GM12801 (cell line): Measurements from ENCODE around the gene ANKS4B.

Experiments
- CTCF ChIP-seq: IDR thresholded peaks from one replicate; pipeline ENCODE4 v1.5.1; 2011; ENCODE audit warnings: control low read depth; ENCODE audit not compliant: insufficient read length; ENCODE audit errors: extremely low read depth

Gene ANKS4B

GRCh38 chr16:21265104-21265837 lies 31.8 kb downstream of the ANKS4B start:
- no peak for TF ChIP-seq CTCF

- TF ChIP-seq CTCF, result no peak
These were observed 33.8 kb downstream of the ANKS4B start for GRCh38 chr16:21267298-21267697.

- TF ChIP-seq CTCF, result no peak
These were observed 34.7 kb downstream of the ANKS4B start for GRCh38 chr16:21268236-21268635.

- no peak for TF ChIP-seq CTCF
These were observed 38.8 kb downstream of the ANKS4B start for GRCh38 chr16:21272253-21272652.

GRCh38 chr16:21274172-21274726 lies 40.8 kb downstream of the ANKS4B start:
- no peak for TF ChIP-seq CTCF

GRCh38 chr16:21275529-21275928 lies 42.0 kb downstream of the ANKS4B start:
- no peak for TF ChIP-seq CTCF

GRCh38 chr16:21276090-21276489 lies 42.6 kb downstream of the ANKS4B start:
- TF ChIP-seq CTCF, result no peak
